Smooth muscle cell (in vitro differentiated cells): Measurements from ENCODE around the gene ABCC4. TPM values are rescaled to one million over a fixed set of nuclear protein-coding genes. Genes with fewer than 3 reads are reported as not detected.

ENCODE experiments used
- DNase-seq: peaks from one replicate; lab custom pipeline; 2025; ENCODE audit not compliant: unreplicated experiment; lab: John Stamatoyannopoulos, UW
- H2AFZ ChIP-seq: fragments of 200-600 bp; sonication (generic); 2 replicates; pipeline ENCODE4 v1.6.0; 2016; ENCODE audit warnings: antibody characterized with exemption, low read depth, mild to moderate bottlenecking
- H3F3A ChIP-seq: fragments of 200-600 bp; sonication (generic); 2 replicates; pipeline ENCODE4 v1.6.0; 2017; ENCODE audit warnings: antibody characterized with exemption, low read depth
- H3K27ac ChIP-seq: fragments of 200-600 bp; sonication (generic); 2 replicates; pipeline ENCODE4 v1.5.1; 2016; ENCODE audit warnings: low read depth, mild to moderate bottlenecking
- H3K27me3 ChIP-seq: fragments of 200-600 bp; sonication (generic); 2 replicates; pipeline ENCODE4 v1.6.1; 2016; ENCODE audit warnings: low read depth, mild to moderate bottlenecking
- H3K36me3 ChIP-seq: fragments of 200-600 bp; sonication (generic); 2 replicates; pipeline ENCODE4 v1.5.1; 2016; ENCODE audit warnings: low read depth
- H3K4me1 ChIP-seq: fragments of 200-600 bp; sonication (generic); 2 replicates; pipeline ENCODE4 v1.5.1; 2016; ENCODE audit warnings: low read depth
- H3K4me2 ChIP-seq: fragments of 200-600 bp; sonication (generic); 2 replicates; pipeline ENCODE4 v1.6.0; 2016; ENCODE audit warnings: mild to moderate bottlenecking
- H3K4me3 ChIP-seq: fragments of 200-600 bp; sonication (generic); 2 replicates; pipeline ENCODE4 v1.5.1; 2016; ENCODE audit warnings: mild to moderate bottlenecking
- H3K79me2 ChIP-seq: fragments of 200-600 bp; sonication (generic); 2 replicates; pipeline ENCODE4 v1.6.0; 2016; ENCODE audit warnings: low read depth, mild to moderate bottlenecking
- H3K9ac ChIP-seq: fragments of 200-600 bp; sonication (generic); 2 replicates; pipeline ENCODE4 v1.6.0; 2016; ENCODE audit warnings: low read depth
- H3K9me3 ChIP-seq: fragments of 200-600 bp; sonication (generic); replicated peaks from 2 replicates; pipeline ENCODE4 v1.5.1; 2016; ENCODE audit warnings: low read depth
- H4K20me1 ChIP-seq: fragments of 200-600 bp; sonication (generic); 2 replicates; pipeline ENCODE4 v1.6.0; 2016; ENCODE audit warnings: low read depth
- CTCF ChIP-seq: fragments of 200-600 bp; sonication (generic); IDR thresholded peaks from 2 replicates; pipeline ENCODE4 v1.5.1; 2017; ENCODE audit warnings: borderline replicate concordance, mild to moderate bottlenecking, antibody characterized with exemption; ENCODE audit not compliant: insufficient read depth, poor library complexity, severe bottlenecking
- WGBS: methylation state at CpG from one replicate; pipeline ENCODE4 v1.1.7; 2016; ENCODE audit warnings: low lambda C conversion rate; 5-methylcytosine and 5-hydroxymethylcytosine counted together
- polyA plus RNA-seq: library from polyadenylated mRNA; unstranded; fragments of >200 nt; fragmentation: Nextera tagmentation; extraction: Ambion mirVana; gene quantifications from 2 replicates; pipeline ENCODE4 v1.2.1, GENCODE V29; 2016
- total RNA-seq: library from RNA; depleted of rRNA; stranded (reverse); fragments of >200 nt; gene quantifications from 2 replicates; pipeline ENCODE4 v1.2.3, GENCODE V29; 2014

The ABCC4 gene
- total and polyA plus RNA-seq, 2 experiments from 2014 or later = 11.9 to 37.7 TPM

- 70% methylated on average over 3 of the region's 3 CpGs for WGBS
- H3F3A ChIP-seq = peaks cover 11% of the 10 kb centered on the region
- no peak for TF ChIP-seq CTCF
Observed at GRCh38 chr13:95264225-95264624, 37.0 kb downstream of the ABCC4 start.

GRCh38 chr13:95262837-95263384 lies 38.3 kb downstream of the ABCC4 start:
- Histone ChIP-seq H2AFZ (no peak overlapping the region), H3K9ac (no peak overlapping the region), H3K27ac (no peak overlapping the region), H3K4me2 (no peak overlapping the region), H3K36me3 (no peaks in the 10 kb centered on the region), H3K27me3 (no peaks in the 10 kb centered on the region), H4K20me1 (no peaks in the 10 kb centered on the region), H3K9me3 (no peaks in the 10 kb centered on the region), H3K4me1 (no peaks in the 10 kb centered on the region), H3F3A (peaks cover 11% of the 10 kb centered on the region), H3K4me3 (no peak overlapping the region), H3K79me2 (peaks cover 13% of the 10 kb centered on the region)
- no peak for TF ChIP-seq CTCF
- DNase-seq = no peak
- WGBS = over 99% methylated on average over 9 of the region's 9 CpGs

More at GRCh38 chr13:95264225-95264624, 37.0 kb downstream of the ABCC4 start:
- Histone ChIP-seq H3K79me2 (peaks cover 13% of the 10 kb centered on the region), H3K9me3 (no peaks in the 10 kb centered on the region), H3K9ac (no peak overlapping the region), H2AFZ (no peak overlapping the region), H3K4me1 (peaks cover 6% of the 10 kb centered on the region), H3K27ac (no peak overlapping the region), H3K4me2 (no peak overlapping the region), H3K27me3 (no peaks in the 10 kb centered on the region), H3K4me3 (no peak overlapping the region), H4K20me1 (no peaks in the 10 kb centered on the region), H3K36me3 (no peaks in the 10 kb centered on the region)
- no peak for DNase-seq

GRCh38 chr13:95261956-95262355 lies 39.3 kb downstream of the ABCC4 start:
- no peak overlapping the region for H3K4me3 ChIP-seq
- H3K36me3 ChIP-seq = no peaks in the 10 kb centered on the region
- H3K9ac ChIP-seq = no peak overlapping the region
- no peak overlapping the region for H2AFZ ChIP-seq
- no peaks in the 10 kb centered on the region for H4K20me1 ChIP-seq
- no peak for TF ChIP-seq CTCF
- no peak overlapping the region for H3K4me2 ChIP-seq
- H3K27ac ChIP-seq = no peak overlapping the region
- H3K9me3 ChIP-seq = no peaks in the 10 kb centered on the region
- WGBS = 64% methylated on average over 3 of the region's 3 CpGs
- no peaks in the 10 kb centered on the region for H3K27me3 ChIP-seq
- peaks cover 2% of the 10 kb centered on the region for H3F3A ChIP-seq
- H3K79me2 ChIP-seq = peaks cover 13% of the 10 kb centered on the region
- no peak for DNase-seq
- H3K4me1 ChIP-seq = no peaks in the 10 kb centered on the region

- no peak overlapping the region for H2AFZ ChIP-seq
- no peak for DNase-seq
- WGBS = 95% methylated on average over 7 of the region's 7 CpGs
- H3F3A ChIP-seq = no peaks in the 10 kb centered on the region
- H3K27me3 ChIP-seq = no peaks in the 10 kb centered on the region
- H3K36me3 ChIP-seq = no peaks in the 10 kb centered on the region
- H3K4me1 ChIP-seq = no peaks in the 10 kb centered on the region
- no peaks in the 10 kb centered on the region for H3K9me3 ChIP-seq
- H3K27ac ChIP-seq = no peak overlapping the region
- peaks cover 13% of the 10 kb centered on the region for H3K79me2 ChIP-seq
- H3K9ac ChIP-seq = no peak overlapping the region
- H3K4me3 ChIP-seq = no peak overlapping the region
- H4K20me1 ChIP-seq = no peaks in the 10 kb centered on the region
- no peak for TF ChIP-seq CTCF
- H3K4me2 ChIP-seq = no peak overlapping the region
Observed at GRCh38 chr13:95260031-95260525, 41.2 kb downstream of the ABCC4 start.
